Bronchial epithelial cell (primary cell): Measurements from ENCODE around the gene TEDC1. TPM values are rescaled to one million over a fixed set of nuclear protein-coding genes. Genes with fewer than 3 reads are reported as not detected.

Source experiments
- DNase-seq: peaks from one replicate; pipeline ENCODE4 v3.0.0-alpha.2; 2010; ENCODE audit warnings: low read depth
- FAIRE-seq: peaks from 2 replicates; lab custom pipeline; 2011; peaks lifted over from hg19 to GRCh38; lab: Jason Lieb, UNC
- H3K27me3 ChIP-seq: 2 replicates; pipeline ENCODE4 v1.5.1; 2011; ENCODE audit warnings: low read length; ENCODE audit not compliant: control insufficient read depth, insufficient read depth
- H3K36me3 ChIP-seq: 2 replicates; pipeline ENCODE4 v1.5.1; 2011; ENCODE audit warnings: low read length; ENCODE audit not compliant: control insufficient read depth, insufficient read depth
- H3K4me3 ChIP-seq: 2 replicates; pipeline ENCODE4 v1.5.1; 2011; ENCODE audit warnings: mild to moderate bottlenecking, low read depth, low read length, control low read depth
- total RNA-seq: library from RNA; depleted of rRNA; stranded (reverse); fragments of >200 nt; gene quantifications from 2 replicates; pipeline ENCODE4 v1.2.1, GENCODE V29; 2014
- TF ChIP-seq, protein P1 (sequence below): IDR thresholded peaks from 2 replicates; pipeline ENCODE4 v1.5.1; 2011; ENCODE audit warnings: mild to moderate bottlenecking, moderate library complexity, low read length, control low read depth, inconsistent platforms; ENCODE audit not compliant: insufficient read depth, severe bottlenecking

The TEDC1 gene, protein sequence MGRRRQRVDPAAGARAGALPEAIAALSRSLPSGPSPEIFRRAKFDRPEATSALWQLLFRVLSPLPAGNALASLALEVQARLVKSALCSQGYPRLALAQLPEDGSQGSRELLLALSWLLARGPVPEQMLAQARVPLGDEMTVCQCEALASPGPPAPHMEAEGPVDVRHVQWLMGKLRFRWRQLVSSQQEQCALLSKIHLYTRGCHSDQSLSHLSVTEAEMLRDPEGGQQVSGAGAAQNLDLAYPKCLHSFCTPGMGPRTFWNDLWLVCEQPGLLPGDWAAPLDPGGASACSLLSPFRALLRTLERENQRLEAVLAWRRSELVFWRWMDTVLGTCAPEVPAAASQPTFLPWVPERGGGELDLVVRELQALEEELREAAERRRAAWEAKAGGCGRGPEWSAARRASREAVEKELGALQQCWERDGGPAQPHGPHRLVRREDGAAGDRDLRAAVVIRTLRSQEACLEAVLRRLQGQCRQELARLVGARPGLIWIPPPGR
- total RNA-seq = 4.5 and 5.4 TPM in 2 replicates

GRCh38 chr14:105490572-105491365 lies at the start of gene TEDC1:
TSS of gene TEDC1 (plus strand) at chr14:105491246. CDS start at chr14:105491376, 130 bp downstream.
- FAIRE-seq = peak; percentile 97
- DNase-seq = peak; percentile 99
- TF ChIP-seq, protein P1, sequence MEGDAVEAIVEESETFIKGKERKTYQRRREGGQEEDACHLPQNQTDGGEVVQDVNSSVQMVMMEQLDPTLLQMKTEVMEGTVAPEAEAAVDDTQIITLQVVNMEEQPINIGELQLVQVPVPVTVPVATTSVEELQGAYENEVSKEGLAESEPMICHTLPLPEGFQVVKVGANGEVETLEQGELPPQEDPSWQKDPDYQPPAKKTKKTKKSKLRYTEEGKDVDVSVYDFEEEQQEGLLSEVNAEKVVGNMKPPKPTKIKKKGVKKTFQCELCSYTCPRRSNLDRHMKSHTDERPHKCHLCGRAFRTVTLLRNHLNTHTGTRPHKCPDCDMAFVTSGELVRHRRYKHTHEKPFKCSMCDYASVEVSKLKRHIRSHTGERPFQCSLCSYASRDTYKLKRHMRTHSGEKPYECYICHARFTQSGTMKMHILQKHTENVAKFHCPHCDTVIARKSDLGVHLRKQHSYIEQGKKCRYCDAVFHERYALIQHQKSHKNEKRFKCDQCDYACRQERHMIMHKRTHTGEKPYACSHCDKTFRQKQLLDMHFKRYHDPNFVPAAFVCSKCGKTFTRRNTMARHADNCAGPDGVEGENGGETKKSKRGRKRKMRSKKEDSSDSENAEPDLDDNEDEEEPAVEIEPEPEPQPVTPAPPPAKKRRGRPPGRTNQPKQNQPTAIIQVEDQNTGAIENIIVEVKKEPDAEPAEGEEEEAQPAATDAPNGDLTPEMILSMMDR = peak; percentile 80
- H3K36me3 ChIP-seq = peaks cover 2% of the 10 kb centered on the region
- peak within 1 kb of the TSS; percentile 67 for H3K4me3 ChIP-seq
- no peaks in the 10 kb centered on the region for H3K27me3 ChIP-seq

DNA sequence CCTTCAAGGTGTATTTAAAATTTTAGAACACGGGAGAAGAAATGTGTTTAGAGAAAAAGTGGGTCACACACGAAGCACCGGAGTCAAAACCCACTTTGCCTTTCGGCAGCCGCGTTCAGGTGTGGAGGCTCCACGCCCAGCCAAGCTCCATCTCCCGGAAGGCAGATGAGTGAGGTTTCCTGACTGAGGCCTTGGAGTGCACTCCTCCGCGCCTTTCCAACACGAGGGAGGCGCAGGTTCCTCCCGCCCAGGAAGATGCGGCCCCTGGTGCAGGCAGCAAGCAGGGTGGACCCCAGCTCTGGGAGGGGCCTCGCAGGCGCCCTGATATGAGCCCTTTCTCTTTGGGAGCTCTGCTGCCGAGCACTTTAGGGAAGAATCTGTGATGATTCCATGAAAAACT lies 48.9 kb upstream of the TEDC1 start:
- Histone ChIP-seq H3K4me3 (no peak overlapping the region), H3K36me3 (peaks cover 37% of the 10 kb centered on the region), H3K27me3 (no peaks in the 10 kb centered on the region)
- no peak for DNase-seq
- TF ChIP-seq, protein P1 = no peak
- FAIRE-seq = no peak

DNA sequence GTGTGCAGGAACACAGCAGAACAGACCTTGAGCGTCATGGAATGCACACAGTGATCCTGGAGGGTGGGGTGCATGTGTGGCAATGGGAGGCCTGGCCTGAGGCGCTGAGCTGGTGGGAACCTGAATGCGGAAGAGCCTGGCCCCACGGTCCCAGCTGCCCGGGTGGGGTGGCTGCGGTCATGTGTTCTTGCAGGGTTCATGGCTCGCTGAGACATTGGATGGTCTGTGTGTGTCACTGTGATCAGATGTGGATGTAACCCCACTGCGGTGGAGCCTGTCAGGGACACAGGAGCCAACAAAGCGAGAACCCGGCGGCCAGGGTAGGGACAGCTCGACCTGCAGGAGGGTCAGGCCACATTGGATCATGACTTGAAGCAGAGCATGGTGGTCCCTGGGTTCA lies 48.2 kb upstream of the TEDC1 start:
- DNase-seq = no peak
- TF ChIP-seq, protein P1 = no peak
- peaks cover 32% of the 10 kb centered on the region for H3K36me3 ChIP-seq
- no peaks in the 10 kb centered on the region for H3K27me3 ChIP-seq
- H3K4me3 ChIP-seq = no peak overlapping the region
- FAIRE-seq = no peak

GRCh38 chr14:105444859-105445258 lies 46.2 kb upstream of the TEDC1 start:
- no peak overlapping the region for H3K4me3 ChIP-seq
- TF ChIP-seq, protein P1 = no peak
- H3K36me3 ChIP-seq = peaks cover 26% of the 10 kb centered on the region
- no peak for DNase-seq
- no peak for FAIRE-seq
- no peaks in the 10 kb centered on the region for H3K27me3 ChIP-seq

GRCh38 chr14:105445290-105445689 lies 45.8 kb upstream of the TEDC1 start:
- FAIRE-seq = no peak
- Histone ChIP-seq H3K36me3 (peaks cover 27% of the 10 kb centered on the region), H3K4me3 (no peak overlapping the region), H3K27me3 (no peaks in the 10 kb centered on the region)
- DNase-seq = no peak
- TF ChIP-seq, protein P1 = no peak
